SK-N-SH treated with all-trans-retinoic acid at 6 μM for 48 hours (cell line): ENCODE data around the gene TBX19.
"Not testable (repeated sequence)": the region's sequence is repeated elsewhere in the genome, so short reads cannot be mapped to it uniquely, and the experiment has no call there.

Source experiments
- ATAC-seq: fragments of 200-7000 bp; cut with Tn5 transposase; 3 replicates; pipeline ENCODE4 v1.9.1; 2020; ENCODE audit warnings: mild to moderate bottlenecking, moderate library complexity
- ARNTL ChIP-seq: fragments of 450-650 bp; formaldehyde crosslinking; IDR thresholded peaks from 2 replicates; pipeline ENCODE4 v1.5.0; 2020; ENCODE audit warnings: low read depth, mild to moderate bottlenecking, moderate library complexity, borderline replicate concordance
- BACH2 ChIP-seq: fragments of 250-450 bp; sonication (Bioruptor Pico); IDR thresholded peaks from 2 replicates; pipeline ENCODE4 v1.9.0; 2021; ENCODE audit warnings: mild to moderate bottlenecking, borderline replicate concordance
- CSDC2 ChIP-seq: fragments of 250-450 bp; sonication (Bioruptor Pico); IDR thresholded peaks from 2 replicates; pipeline ENCODE4 v1.5.0; 2020; ENCODE audit warnings: mild to moderate bottlenecking, moderate library complexity
- ESRRG ChIP-seq: fragments of 250-450 bp; sonication (Bioruptor Pico); IDR thresholded peaks from 2 replicates; pipeline ENCODE4 v1.6.1; 2021; ENCODE audit warnings: mild to moderate bottlenecking
- GLIS3 ChIP-seq: fragments of 250-450 bp; sonication (Bioruptor Pico); IDR thresholded peaks from 2 replicates; pipeline ENCODE4 v1.5.0; 2020; ENCODE audit warnings: mild to moderate bottlenecking, moderate library complexity
- OSR1 ChIP-seq: fragments of 250-450 bp; sonication (Bioruptor Pico); IDR thresholded peaks from 2 replicates; pipeline ENCODE4 v1.8.0; 2022; ENCODE audit warnings: moderate library complexity, mild to moderate bottlenecking, inconsistent platforms
- PPARA ChIP-seq: fragments of 250-450 bp; sonication (Bioruptor Pico); IDR thresholded peaks from 2 replicates; pipeline ENCODE4 v1.5.0; 2020; ENCODE audit warnings: mild to moderate bottlenecking, borderline replicate concordance
- TCF4 ChIP-seq: fragments of 250-450 bp; sonication (Bioruptor Pico); IDR thresholded peaks from 2 replicates; pipeline ENCODE4 v1.8.0; 2021; ENCODE audit warnings: mild to moderate bottlenecking, moderate library complexity, borderline replicate concordance
- TOX ChIP-seq: fragments of 250-450 bp; sonication (Bioruptor Pico); IDR thresholded peaks from 2 replicates; pipeline ENCODE4 v1.8.0; 2021; ENCODE audit warnings: mild to moderate bottlenecking, moderate library complexity, borderline replicate concordance
- ZC3H10 ChIP-seq: fragments of 250-450 bp; sonication (Bioruptor Pico); IDR thresholded peaks from 2 replicates; pipeline ENCODE4 v1.5.1; 2021; ENCODE audit warnings: mild to moderate bottlenecking, moderate library complexity
- ZFP3 ChIP-seq: fragments of 250-450 bp; sonication (Bioruptor Pico); IDR thresholded peaks from 2 replicates; pipeline ENCODE4 v1.5.0; 2020; ENCODE audit warnings: mild to moderate bottlenecking, moderate library complexity
- ZFP30 ChIP-seq: fragments of 450-650 bp; formaldehyde crosslinking; IDR thresholded peaks from 2 replicates; pipeline ENCODE4 v1.5.0; 2022; ENCODE audit warnings: mild to moderate bottlenecking, moderate library complexity
- ZNF565 ChIP-seq: fragments of 450-650 bp; formaldehyde crosslinking; conservative IDR thresholded peaks from 2 replicates; pipeline ENCODE4 v1.5.0; 2020; ENCODE audit warnings: low read depth, mild to moderate bottlenecking, moderate library complexity
- ZNF70 ChIP-seq: fragments of 450-650 bp; formaldehyde crosslinking; IDR thresholded peaks from 2 replicates; pipeline ENCODE4 v1.5.0; 2020; ENCODE audit warnings: mild to moderate bottlenecking, moderate library complexity
- ZNF8 ChIP-seq: fragments of 450-650 bp; formaldehyde crosslinking; IDR thresholded peaks from 2 replicates; pipeline ENCODE4 v1.5.0; 2020; ENCODE audit warnings: mild to moderate bottlenecking, moderate library complexity
- TF ChIP-seq, protein P1 (sequence below): fragments of 250-450 bp; sonication (Bioruptor Pico); IDR thresholded peaks from 2 replicates; pipeline ENCODE4 v1.5.0; 2020; ENCODE audit warnings: mild to moderate bottlenecking, moderate library complexity
- TF ChIP-seq, protein P2 (sequence below): fragments of 250-450 bp; sonication (Bioruptor Pico); IDR thresholded peaks from 2 replicates; pipeline ENCODE4 v1.5.1; 2020; ENCODE audit warnings: low read depth, mild to moderate bottlenecking, moderate library complexity
- TF ChIP-seq, protein P3 (sequence below): fragments of 250-450 bp; sonication (Bioruptor Pico); IDR thresholded peaks from 2 replicates; pipeline ENCODE4 v1.8.0; 2020; ENCODE audit warnings: mild to moderate bottlenecking, moderate library complexity, borderline replicate concordance
- TF ChIP-seq, protein P4 (sequence below): fragments of 250-450 bp; sonication (Bioruptor Pico); IDR thresholded peaks from 2 replicates; pipeline ENCODE4 v1.5.1; 2021; ENCODE audit warnings: mild to moderate bottlenecking, moderate library complexity
- TF ChIP-seq, protein P5 (sequence below): fragments of 250-450 bp; sonication (Bioruptor Pico); IDR thresholded peaks from 2 replicates; pipeline ENCODE4 v1.8.0; 2021; ENCODE audit warnings: low read depth, mild to moderate bottlenecking, moderate library complexity, borderline replicate concordance

TBX19 gene

DNA sequence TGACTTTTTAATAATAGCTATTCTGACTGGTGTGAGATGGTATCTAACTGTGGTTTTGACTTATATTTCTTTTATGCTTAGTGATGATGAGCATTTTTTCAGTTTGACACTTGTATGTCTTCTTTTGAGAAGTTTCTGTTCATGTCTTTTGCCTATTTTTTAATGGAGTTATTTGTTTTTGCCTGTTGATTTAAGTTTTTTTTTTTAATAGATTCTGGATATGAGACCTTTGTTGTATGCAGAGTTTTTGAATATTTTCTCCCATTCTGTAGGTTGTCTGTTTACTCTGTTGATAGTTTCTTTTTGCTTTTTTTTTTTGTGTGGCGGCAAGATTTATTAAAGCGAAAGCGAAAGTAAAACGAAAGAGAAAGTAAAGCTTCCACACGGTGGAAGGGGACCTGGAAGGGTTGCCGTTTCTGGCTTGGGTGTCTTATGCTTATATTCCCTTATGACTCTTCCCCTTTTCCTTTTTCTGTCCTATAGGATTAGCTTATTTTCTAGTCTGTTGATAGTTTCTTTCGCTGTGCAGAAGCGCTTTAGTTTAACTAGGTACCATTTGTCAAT, 67.6 kb downstream of the TBX19 start:
- ATAC-seq: no peak
- TF ChIP-seq CSDC2 (CRISPR knock-in tag): no peak
- TF ChIP-seq, protein P1, sequence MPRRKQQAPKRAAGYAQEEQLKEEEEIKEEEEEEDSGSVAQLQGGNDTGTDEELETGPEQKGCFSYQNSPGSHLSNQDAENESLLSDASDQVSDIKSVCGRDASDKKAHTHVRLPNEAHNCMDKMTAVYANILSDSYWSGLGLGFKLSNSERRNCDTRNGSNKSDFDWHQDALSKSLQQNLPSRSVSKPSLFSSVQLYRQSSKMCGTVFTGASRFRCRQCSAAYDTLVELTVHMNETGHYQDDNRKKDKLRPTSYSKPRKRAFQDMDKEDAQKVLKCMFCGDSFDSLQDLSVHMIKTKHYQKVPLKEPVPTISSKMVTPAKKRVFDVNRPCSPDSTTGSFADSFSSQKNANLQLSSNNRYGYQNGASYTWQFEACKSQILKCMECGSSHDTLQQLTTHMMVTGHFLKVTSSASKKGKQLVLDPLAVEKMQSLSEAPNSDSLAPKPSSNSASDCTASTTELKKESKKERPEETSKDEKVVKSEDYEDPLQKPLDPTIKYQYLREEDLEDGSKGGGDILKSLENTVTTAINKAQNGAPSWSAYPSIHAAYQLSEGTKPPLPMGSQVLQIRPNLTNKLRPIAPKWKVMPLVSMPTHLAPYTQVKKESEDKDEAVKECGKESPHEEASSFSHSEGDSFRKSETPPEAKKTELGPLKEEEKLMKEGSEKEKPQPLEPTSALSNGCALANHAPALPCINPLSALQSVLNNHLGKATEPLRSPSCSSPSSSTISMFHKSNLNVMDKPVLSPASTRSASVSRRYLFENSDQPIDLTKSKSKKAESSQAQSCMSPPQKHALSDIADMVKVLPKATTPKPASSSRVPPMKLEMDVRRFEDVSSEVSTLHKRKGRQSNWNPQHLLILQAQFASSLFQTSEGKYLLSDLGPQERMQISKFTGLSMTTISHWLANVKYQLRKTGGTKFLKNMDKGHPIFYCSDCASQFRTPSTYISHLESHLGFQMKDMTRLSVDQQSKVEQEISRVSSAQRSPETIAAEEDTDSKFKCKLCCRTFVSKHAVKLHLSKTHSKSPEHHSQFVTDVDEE (CRISPR knock-in tag): no peak
- TF ChIP-seq PPARA (CRISPR knock-in tag): no peak
- no peak for TF ChIP-seq ARNTL (CRISPR knock-in tag)
- TF ChIP-seq BACH2: no peak
- no peak for TF ChIP-seq ZNF8 (CRISPR knock-in tag)
- TF ChIP-seq ZFP30 (CRISPR knock-in tag): no peak
- TF ChIP-seq, protein P2, sequence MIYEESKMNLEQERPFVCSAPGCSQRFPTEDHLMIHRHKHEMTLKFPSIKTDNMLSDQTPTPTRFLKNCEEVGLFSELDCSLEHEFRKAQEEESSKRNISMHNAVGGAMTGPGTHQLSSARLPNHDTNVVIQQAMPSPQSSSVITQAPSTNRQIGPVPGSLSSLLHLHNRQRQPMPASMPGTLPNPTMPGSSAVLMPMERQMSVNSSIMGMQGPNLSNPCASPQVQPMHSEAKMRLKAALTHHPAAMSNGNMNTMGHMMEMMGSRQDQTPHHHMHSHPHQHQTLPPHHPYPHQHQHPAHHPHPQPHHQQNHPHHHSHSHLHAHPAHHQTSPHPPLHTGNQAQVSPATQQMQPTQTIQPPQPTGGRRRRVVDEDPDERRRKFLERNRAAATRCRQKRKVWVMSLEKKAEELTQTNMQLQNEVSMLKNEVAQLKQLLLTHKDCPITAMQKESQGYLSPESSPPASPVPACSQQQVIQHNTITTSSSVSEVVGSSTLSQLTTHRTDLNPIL (CRISPR knock-in tag): no peak
- no peak for TF ChIP-seq ZNF565
- TF ChIP-seq OSR1 (CRISPR knock-in tag): no peak
- no peak for TF ChIP-seq GLIS3
- no peak for TF ChIP-seq ESRRG (CRISPR knock-in tag)
- no peak for TF ChIP-seq ZC3H10 (CRISPR knock-in tag)
- no peak for TF ChIP-seq ZNF70 (CRISPR knock-in tag)
- TF ChIP-seq, protein P3, sequence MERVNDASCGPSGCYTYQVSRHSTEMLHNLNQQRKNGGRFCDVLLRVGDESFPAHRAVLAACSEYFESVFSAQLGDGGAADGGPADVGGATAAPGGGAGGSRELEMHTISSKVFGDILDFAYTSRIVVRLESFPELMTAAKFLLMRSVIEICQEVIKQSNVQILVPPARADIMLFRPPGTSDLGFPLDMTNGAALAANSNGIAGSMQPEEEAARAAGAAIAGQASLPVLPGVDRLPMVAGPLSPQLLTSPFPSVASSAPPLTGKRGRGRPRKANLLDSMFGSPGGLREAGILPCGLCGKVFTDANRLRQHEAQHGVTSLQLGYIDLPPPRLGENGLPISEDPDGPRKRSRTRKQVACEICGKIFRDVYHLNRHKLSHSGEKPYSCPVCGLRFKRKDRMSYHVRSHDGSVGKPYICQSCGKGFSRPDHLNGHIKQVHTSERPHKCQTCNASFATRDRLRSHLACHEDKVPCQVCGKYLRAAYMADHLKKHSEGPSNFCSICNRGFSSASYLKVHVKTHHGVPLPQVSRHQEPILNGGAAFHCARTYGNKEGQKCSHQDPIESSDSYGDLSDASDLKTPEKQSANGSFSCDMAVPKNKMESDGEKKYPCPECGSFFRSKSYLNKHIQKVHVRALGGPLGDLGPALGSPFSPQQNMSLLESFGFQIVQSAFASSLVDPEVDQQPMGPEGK (CRISPR knock-in tag): no peak
- no peak for TF ChIP-seq TOX (CRISPR knock-in tag)
- TF ChIP-seq ZFP3: no peak
- TF ChIP-seq, protein P4, sequence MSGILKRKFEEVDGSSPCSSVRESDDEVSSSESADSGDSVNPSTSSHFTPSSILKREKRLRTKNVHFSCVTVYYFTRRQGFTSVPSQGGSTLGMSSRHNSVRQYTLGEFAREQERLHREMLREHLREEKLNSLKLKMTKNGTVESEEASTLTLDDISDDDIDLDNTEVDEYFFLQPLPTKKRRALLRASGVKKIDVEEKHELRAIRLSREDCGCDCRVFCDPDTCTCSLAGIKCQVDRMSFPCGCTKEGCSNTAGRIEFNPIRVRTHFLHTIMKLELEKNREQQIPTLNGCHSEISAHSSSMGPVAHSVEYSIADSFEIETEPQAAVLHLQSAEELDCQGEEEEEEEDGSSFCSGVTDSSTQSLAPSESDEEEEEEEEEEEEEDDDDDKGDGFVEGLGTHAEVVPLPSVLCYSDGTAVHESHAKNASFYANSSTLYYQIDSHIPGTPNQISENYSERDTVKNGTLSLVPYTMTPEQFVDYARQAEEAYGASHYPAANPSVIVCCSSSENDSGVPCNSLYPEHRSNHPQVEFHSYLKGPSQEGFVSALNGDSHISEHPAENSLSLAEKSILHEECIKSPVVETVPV (CRISPR knock-in tag): no peak
- no peak for TF ChIP-seq TCF4 (CRISPR knock-in tag)
- TF ChIP-seq, protein P5, sequence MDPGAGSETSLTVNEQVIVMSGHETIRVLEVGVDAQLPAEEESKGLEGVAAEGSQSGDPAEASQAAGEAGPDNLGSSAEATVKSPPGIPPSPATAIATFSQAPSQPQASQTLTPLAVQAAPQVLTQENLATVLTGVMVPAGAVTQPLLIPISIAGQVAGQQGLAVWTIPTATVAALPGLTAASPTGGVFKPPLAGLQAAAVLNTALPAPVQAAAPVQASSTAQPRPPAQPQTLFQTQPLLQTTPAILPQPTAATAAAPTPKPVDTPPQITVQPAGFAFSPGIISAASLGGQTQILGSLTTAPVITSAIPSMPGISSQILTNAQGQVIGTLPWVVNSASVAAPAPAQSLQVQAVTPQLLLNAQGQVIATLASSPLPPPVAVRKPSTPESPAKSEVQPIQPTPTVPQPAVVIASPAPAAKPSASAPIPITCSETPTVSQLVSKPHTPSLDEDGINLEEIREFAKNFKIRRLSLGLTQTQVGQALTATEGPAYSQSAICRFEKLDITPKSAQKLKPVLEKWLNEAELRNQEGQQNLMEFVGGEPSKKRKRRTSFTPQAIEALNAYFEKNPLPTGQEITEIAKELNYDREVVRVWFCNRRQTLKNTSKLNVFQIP (CRISPR knock-in tag): no peak

DNA sequence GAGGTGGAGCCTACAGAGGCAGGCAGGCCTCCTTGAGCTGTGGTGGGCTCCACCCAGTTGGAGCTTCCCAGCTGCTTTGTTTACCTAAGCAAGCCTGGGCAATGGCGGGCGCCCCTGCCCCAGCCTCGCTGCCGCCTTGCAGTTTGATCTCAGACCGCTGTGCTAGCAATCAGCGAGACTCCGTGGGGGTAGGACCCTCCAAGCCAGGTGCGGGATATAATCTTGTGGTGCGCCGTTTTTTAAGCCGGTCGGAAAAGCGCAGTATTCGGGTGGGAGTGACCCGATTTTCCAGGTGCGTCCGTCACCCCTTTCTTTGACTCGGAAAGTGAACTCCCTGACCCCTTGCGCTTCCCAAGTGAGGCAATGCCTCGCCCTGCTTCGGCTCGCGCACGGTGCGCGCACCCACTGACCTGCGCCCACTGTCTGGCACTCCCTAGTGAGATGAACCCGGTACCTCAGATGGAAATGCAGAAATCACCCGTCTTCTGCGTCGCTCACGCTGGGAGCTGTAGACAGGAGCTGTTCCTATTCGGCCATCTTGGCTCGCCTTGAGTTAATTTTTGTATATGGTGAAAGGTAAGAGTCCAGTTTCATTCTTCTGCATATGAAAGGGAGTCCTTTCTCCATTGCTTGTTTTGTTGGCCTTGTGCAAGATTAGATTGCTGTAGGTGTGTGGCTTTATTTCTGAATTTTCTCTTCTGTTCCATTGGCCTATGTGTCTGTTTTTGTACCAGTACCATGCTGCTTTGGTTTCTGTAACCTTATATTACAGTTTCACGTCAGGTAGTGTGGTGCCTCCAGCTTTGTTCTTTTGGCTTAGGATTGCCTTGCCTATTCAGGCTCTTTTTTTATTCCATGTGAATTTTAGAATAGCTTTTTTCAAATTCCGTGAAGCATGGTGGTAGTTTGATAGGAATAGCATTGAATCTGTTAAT, 73.9 kb downstream of the TBX19 start:
- ATAC-seq: not testable (repeated sequence)
